BE2C (cell line): ENCODE measurements around the gene TRIM37.
"Not testable (repeated sequence)": the region's sequence is repeated elsewhere in the genome, so short reads cannot be mapped to it uniquely, and the experiment has no call there.

Experiments used
- DNase-seq: peaks from one replicate; pipeline ENCODE4 v3.0.0-alpha.2; 2020
- H3K27me3 ChIP-seq: fragments of 250-450 bp; sonication (Bioruptor Pico); 2 replicates; pipeline ENCODE4 v1.5.1; 2020; ENCODE audit warnings: mild to moderate bottlenecking
- H3K36me3 ChIP-seq: fragments of 250-450 bp; sonication (Bioruptor Pico); 2 replicates; pipeline ENCODE4 v1.5.1; 2020; ENCODE audit warnings: mild to moderate bottlenecking
- H3K4me1 ChIP-seq: fragments of 250-450 bp; sonication (Bioruptor Pico); 2 replicates; pipeline ENCODE4 v1.5.1; 2020
- H3K4me3 ChIP-seq: 2 replicates; pipeline ENCODE4 v1.5.1; 2011; ENCODE audit warnings: low read depth, low read length
- H3K9me3 ChIP-seq: fragments of 250-450 bp; sonication (Bioruptor Pico); 2 replicates; pipeline ENCODE4 v1.5.1; 2020
- CTCF ChIP-seq: IDR thresholded peaks from 2 replicates; pipeline ENCODE4 v1.5.1; 2012; ENCODE audit warnings: mild to moderate bottlenecking, low read depth, low read length

TRIM37 gene

DNA sequence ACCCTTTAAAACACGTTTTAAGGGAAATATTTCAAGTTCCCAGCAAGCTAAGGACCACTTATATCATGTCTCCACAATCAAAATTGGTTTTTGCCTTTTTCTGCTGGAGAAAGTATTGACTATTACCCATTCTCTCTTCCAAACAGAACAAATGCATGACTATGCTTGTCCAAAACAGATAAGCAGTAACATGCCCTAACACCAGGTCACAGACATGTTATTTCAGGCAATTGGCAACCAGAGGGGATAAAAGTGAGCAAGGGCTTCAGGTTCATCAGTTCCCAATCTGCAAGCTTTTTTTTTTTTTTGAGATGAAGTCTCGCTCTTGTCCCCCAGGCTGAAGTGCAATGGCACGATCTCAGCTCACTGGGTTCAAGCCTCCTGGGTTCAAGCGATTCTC is 33.3 kb upstream of the TRIM37 start:
- Histone ChIP-seq H3K27me3 (no peaks in the 10 kb centered on the region), H3K36me3 (peaks cover 14% of the 10 kb centered on the region), H3K4me3 (no peak overlapping the region), H3K4me1 (no peaks in the 10 kb centered on the region), H3K9me3 (no peaks in the 10 kb centered on the region)
- no peak for DNase-seq
- TF ChIP-seq CTCF = no peak

- H3K4me1 ChIP-seq, H3K9me3 ChIP-seq, DNase-seq, H3K4me3 ChIP-seq, H3K36me3 ChIP-seq, H3K27me3 ChIP-seq: not testable (repeated sequence)
These were observed 31.7 kb upstream of the TRIM37 start for GRCh38 chr17:59138339-59138738.

- no peak for DNase-seq
- Histone ChIP-seq H3K4me1 (peaks cover 3% of the 10 kb centered on the region; the same call in 1 of the 2 replicates), H3K4me3 (no peak overlapping the region), H3K9me3 (no peaks in the 10 kb centered on the region), H3K27me3 (no peaks in the 10 kb centered on the region), H3K36me3 (peaks cover 33% of the 10 kb centered on the region)
- no peak for TF ChIP-seq CTCF
These were observed 24.5 kb upstream of the TRIM37 start for GRCh38 chr17:59131131-59131530.

DNA sequence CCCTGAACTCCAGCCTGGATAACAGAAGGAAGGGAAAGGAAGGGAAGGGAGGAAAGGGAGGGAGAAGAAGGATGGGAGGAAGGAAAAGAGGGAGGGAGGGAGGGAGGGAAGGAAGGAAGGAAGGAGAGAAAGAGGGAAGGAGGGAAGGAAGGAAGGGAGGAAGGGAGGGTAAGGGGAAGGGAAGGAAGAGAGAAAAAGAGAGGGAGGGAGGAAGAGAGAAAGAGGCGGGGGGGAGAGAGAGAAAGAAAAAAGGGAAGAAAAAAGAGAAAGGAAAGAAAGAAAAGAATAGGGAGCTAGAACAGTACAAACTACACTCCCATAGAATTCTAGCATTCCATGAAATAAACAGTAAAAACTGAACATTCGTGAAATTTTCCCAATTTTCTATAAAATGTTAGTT is 23.1 kb upstream of the TRIM37 start:
- Histone ChIP-seq H3K4me1 (peaks cover 3% of the 10 kb centered on the region; the same call in 1 of the 2 replicates), H3K27me3 (no peaks in the 10 kb centered on the region), H3K9me3 (no peaks in the 10 kb centered on the region), H3K36me3 (peaks cover 33% of the 10 kb centered on the region), H3K4me3 (no peak overlapping the region)
- TF ChIP-seq CTCF = no peak
- no peak for DNase-seq

DNA sequence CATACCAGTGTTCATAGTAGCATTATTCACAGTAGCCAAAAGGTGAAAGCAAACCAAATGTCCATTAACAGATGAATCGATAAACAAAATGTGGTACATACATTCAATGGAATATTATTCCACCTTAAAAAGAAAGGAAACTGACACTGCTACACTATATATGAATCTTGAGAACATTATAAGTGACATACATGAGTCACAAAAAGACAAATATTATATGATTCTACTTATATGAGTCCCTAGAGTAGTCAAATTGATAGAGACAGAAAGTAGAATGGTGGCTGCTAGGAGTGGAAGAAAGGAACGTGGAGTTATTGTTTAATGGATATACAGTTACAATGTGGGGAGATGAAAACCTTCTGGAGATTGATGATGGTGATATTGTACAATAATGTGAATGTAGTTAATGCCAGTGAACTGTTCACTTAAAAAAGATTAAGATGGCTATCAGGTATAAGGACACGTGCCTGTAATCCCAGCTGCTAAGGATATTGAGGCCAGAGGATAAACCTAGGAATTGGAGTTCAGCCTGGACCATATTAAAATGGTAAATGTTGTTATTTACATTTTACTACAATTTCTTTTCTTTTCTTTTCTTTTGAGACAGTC is 20.2 kb upstream of the TRIM37 start:
- Histone ChIP-seq H3K4me1 (peaks cover 3% of the 10 kb centered on the region; the same call in 1 of the 2 replicates), H3K36me3 (peaks cover 43% of the 10 kb centered on the region), H3K9me3 (no peaks in the 10 kb centered on the region), H3K4me3 (no peak overlapping the region), H3K27me3 (no peaks in the 10 kb centered on the region)
- no peak for DNase-seq
- no peak for TF ChIP-seq CTCF

DNA sequence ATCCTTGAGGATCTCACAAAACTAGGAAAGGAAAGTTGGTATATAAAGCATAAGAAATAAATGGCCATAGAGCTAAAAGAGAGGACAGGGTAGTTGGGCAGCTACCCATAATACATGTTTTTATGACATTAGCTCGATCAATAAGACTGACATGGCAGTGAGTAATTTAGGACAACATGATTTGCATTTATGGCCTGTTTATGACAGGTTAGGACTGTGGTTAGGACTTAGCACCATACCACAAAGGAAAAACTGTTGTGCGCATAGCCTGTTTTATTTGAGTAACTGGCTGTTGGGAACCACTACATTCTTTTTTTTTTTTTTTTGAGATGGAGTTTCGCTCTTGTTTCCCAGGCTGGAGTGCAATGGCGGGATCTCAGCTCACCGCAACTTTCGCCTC is 18.0 kb upstream of the TRIM37 start:
- peaks cover 43% of the 10 kb centered on the region for H3K36me3 ChIP-seq
- no peak overlapping the region for H3K4me3 ChIP-seq
- no peaks in the 10 kb centered on the region for H3K9me3 ChIP-seq
- no peaks in the 10 kb centered on the region for H3K4me1 ChIP-seq
- TF ChIP-seq CTCF = no peak
- no peak for DNase-seq
- no peaks in the 10 kb centered on the region for H3K27me3 ChIP-seq
